GM12892 (cell line): Measurements from ENCODE around the gene RND3. TPM values are rescaled to one million over a fixed set of nuclear protein-coding genes. Genes with fewer than 3 reads are reported as not detected.

Experiments
- DNase-seq: peaks from one replicate; pipeline ENCODE4 v3.0.0; 2011; ENCODE audit not compliant: insufficient read length
- FAIRE-seq: peaks from 2 replicates; lab custom pipeline; 2011; peaks lifted over from hg19 to GRCh38; lab: Jason Lieb, UNC
- POLR2A ChIP-seq: IDR thresholded peaks from 2 replicates; pipeline ENCODE4 v1.6.1; 2011; ENCODE audit warnings: low read depth, low read length, control low read depth
- POLR2AphosphoS5 ChIP-seq: IDR thresholded peaks from 2 replicates; pipeline ENCODE4 v1.6.1; 2011; ENCODE audit warnings: low read depth, low read length, control low read depth
- TAF1 ChIP-seq: IDR thresholded peaks from 2 replicates; pipeline ENCODE4 v1.6.1; 2011; ENCODE audit warnings: low read depth, mild to moderate bottlenecking, control low read depth, low read length, borderline replicate concordance
- polyA plus RNA-seq: library from polyadenylated mRNA; unstranded; fragments of >200 nt; gene quantifications from one replicate; pipeline ENCODE4 v1.2.1, GENCODE V29; 2012; ENCODE audit warnings: missing spikeins, inconsistent platforms; ENCODE audit not compliant: missing spikeins

Gene RND3, protein sequence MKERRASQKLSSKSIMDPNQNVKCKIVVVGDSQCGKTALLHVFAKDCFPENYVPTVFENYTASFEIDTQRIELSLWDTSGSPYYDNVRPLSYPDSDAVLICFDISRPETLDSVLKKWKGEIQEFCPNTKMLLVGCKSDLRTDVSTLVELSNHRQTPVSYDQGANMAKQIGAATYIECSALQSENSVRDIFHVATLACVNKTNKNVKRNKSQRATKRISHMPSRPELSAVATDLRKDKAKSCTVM
- polyA plus RNA-seq: 0.38 TPM

DNA sequence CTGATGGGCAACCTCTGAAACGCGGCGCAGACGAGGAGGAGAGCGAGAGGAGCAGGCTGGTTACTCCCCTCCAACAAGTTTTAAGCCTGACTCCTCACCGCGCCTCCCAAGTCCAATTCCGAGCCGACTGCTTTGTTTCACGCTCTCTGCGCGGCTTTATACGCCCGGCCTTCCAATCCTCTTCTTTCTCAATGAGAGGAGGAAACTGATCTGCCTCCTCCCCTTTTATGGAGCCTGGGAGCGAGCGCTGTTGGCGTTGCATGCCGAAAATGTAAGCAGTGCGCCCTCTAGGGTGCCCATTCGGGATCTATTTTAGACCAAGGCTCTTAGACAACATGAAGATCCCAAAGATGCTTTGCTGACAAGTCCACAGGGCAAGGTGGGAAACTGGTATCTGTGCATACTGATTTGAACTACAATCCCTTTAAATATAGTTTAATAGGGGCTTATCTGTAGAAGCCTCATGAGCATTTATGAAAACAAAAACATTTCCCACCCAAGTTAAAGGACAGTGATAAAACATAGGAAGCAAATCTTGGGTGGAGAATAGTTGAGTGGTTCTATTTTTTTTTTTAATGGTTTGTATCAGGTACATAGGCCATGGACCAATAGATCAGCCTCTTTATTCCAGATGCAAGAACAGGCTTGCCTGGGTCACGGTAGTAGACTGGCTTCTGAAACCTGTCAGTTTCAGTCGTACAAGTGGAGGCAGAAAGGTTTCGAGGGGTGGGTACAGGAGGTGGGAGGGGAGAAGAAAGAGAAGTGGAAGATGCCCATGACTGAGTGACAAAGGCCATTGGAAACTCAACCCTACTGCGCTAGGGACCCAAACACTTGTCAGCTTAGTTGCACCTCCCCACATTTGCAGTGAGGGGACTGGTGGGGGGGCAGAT is at the start of gene RND3:
Gene RND3, minus strand, starts transcription at position 131 of the 893 bp plus-strand sequence. CDS start 250 bp downstream, outside the sequence.
- peak; percentile 5 for FAIRE-seq
- DNase-seq: peak; percentile 18
- TF ChIP-seq POLR2A (no peak), TAF1 (no peak), POLR2AphosphoS5 (no peak)

DNA sequence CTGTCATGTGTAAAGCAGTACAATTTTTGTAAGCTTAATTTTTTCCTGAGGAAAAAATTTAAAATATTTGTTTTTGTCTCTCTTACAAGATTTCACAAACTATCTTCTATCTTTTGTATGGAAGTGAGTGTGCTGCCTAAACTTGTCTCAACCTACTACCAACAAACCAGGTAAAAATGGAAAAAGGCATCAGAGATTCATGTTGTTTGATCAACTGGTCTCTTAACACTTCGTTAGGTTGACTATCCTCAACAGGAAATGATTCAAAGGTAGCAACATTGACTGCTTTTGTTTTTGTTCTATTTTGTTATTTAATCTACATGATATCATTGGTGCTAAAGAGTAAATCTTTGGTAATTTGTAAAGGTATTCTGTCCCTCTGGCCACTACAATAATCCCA is 47.7 kb upstream of the RND3 start:
- no peak for TF ChIP-seq POLR2A
- no peak for TF ChIP-seq POLR2AphosphoS5
- no peak for TF ChIP-seq TAF1
- no peak for FAIRE-seq
- no peak for DNase-seq

DNA sequence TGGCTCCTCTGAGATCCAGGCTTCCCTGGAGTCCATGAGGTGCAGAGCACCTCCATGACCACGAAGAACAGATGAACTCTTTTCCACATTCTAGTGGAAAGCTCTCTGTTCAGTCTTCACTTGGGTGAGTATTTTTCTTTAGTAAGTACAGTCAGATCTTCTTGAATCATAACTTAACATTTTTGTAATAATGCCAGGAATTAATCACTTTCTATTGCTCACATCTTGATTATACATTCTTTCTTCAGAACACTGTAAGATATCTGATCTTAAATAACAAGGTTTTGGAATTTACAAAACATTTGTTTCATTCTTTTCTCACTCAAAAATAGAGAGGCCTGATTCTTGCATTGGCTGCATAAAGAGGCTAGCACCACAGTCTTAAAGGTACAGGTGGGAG is 45.4 kb upstream of the RND3 start:
- TF ChIP-seq POLR2A (no peak), POLR2AphosphoS5 (no peak), TAF1 (no peak)
- no peak for DNase-seq
- FAIRE-seq: no peak

DNA sequence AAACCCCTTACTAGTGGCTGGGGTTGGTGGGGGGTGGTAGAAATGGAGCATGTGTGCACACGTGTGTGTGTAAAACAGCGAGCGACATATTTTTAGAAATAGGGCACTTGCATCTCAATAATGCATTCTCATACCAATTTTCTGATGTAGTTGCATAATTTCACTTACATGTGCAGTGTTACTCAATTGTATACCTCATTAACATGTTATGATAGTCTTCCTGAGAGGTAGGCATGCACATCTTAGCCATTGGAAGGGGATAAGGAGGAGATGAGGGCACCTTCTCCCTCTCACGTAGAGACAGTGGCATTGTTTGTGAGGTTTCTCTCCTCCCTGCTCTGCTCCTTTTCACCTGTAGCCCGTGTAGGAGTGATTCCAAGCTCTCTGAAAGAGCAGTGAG is 44.6 kb upstream of the RND3 start:
- TF ChIP-seq POLR2A: no peak
- TF ChIP-seq TAF1: no peak
- no peak for TF ChIP-seq POLR2AphosphoS5
- no peak for DNase-seq
- FAIRE-seq: peak; percentile 67

DNA sequence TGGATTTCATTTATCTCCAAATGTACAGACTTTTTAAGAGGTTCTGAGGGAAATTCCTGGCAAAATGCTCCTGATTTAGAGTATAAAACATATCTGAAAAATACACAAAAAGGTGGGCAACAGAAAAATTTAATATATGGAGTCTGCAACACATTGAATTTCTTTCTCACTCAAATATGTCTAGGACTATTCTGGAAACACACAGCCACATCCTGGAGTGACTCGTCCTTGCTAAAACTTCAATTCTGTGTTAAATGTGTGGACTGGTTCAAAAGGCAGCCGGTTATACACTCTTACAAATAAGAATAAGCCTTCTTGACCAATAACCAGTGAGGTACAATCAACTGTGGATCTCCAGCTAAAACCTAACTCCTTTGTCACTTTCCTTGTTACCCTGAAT is 44.1 kb upstream of the RND3 start:
- FAIRE-seq (no peak), DNase-seq (no peak)
- no peak for TF ChIP-seq POLR2AphosphoS5
- no peak for TF ChIP-seq POLR2A
- no peak for TF ChIP-seq TAF1

DNA sequence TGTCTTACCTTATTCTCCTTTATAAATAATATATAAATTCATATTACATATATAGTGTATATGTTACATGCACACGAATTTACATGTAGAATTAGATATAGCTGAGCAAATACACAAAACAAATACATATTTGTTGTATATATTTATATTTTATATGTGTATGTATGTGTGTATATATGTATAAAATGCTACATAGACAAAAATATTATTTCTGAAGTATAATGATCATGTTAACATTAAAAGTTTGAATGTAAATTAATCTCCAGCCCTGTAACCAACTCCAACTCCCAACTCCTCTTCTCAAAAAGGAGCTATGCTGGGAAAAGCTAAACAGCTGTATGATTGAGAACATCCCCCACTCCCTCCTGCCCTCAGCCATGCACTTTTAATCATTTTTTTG is 42.7 kb upstream of the RND3 start:
- no peak for FAIRE-seq
- no peak for TF ChIP-seq POLR2A
- no peak for TF ChIP-seq POLR2AphosphoS5
- TF ChIP-seq TAF1: no peak
- no peak for DNase-seq

DNA sequence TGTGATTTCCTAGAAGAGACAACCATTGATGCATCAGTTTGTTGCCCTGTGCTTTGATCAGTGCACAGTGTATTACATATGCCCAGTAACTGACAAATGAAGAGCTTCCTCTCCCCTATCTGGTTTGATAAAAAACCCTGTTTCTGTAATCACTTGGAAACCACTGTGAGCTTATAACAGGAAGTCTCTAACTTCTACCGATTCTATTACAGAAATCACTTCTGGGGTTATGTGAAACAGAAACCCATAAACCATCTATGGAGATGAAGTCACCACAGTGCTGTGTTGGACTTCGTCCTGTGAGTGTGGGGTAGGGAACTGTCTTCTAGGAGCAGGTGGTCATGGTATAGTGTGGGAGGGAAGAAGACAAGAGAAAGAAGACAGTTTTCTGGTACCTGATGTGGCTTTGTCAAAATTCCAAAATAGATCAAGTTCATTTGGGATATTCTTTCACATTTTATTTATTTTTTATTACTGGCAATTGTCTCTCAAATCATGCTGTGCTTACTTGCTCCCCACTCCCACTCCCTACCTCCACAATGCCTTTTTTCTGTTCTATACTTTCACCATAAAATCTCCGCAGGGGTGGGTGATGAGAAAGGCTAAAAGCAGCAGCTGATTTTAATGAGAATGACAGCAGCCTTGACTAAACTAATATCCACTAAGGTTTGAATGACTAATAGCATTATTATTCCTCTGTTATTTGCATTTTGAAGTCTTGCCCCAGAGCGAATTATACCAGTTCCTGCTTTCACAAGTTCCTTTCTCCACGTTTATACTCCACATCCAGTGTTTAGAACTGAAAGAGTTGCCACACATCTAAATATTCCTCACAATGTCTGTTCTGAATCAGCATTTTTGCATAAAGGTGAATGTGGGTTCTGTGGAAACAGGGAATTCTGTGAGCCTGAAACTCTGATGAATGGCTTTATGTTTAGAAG is 41.7 kb upstream of the RND3 start:
- FAIRE-seq: peak; percentile 48
- no peak for TF ChIP-seq POLR2AphosphoS5
- no peak for DNase-seq

DNA sequence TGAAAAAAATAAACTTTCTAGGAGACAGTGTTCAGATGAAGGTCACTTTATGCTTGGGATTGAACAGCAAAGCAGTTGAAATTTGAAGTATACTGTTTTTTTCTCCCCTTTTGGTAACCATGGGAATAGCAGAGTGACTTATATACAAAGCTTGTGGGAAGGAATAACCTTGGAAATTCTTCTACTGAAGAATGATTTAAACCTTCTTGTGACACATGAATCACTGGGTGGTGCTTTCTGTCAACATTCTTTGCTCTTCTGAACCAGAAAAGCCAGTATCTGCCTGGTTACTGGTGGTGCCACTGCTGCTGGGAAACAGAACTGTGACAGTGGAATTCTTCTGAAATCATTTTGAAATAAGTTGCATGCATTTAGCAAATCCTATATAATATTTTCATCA is 39.4 kb upstream of the RND3 start:
- no peak for FAIRE-seq
- TF ChIP-seq POLR2AphosphoS5: no peak
- no peak for TF ChIP-seq POLR2A
- TF ChIP-seq TAF1: no peak
- no peak for DNase-seq

DNA sequence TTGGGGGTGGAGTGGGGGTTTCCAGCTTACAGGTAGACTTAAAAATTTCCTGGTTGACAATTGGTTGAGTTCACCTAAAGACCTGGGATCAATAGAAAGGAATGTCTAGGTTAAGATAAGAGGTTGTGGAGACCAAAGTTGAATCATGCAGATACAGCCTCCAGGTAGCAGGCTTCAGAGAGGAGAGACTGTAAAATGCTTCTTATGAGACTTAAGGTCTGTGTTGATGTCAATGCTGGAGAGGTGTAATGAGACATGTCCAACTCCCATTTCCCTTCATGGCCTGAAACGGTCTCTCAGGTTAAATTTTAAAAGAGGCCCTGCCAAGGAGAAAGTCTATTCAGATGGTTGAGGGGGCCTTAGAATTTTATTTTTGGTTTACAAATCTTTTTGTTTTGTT is 38.5 kb upstream of the RND3 start:
- FAIRE-seq: no peak
- TF ChIP-seq POLR2AphosphoS5: no peak
- no peak for DNase-seq

DNA sequence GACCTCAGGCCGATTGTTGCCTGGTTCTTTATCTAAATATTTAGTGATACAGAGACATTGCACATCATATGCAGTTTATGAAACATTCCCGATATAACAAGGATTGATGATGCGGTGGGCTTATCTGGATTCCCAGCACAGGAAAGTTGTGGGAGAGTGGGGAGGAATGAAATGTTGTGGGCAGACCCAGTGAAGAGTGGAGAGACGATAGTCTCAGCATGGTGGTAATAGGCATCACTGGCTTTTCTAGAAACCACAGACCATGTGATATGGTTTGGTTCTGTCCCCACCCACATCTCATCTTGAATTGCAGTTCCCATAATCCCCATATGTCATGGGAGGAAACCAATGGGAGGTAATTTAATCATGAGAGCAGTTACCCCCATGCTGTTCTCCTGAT is 34.8 kb upstream of the RND3 start:
- FAIRE-seq (no peak), DNase-seq (no peak)
- no peak for TF ChIP-seq TAF1
- no peak for TF ChIP-seq POLR2A
- no peak for TF ChIP-seq POLR2AphosphoS5

DNA sequence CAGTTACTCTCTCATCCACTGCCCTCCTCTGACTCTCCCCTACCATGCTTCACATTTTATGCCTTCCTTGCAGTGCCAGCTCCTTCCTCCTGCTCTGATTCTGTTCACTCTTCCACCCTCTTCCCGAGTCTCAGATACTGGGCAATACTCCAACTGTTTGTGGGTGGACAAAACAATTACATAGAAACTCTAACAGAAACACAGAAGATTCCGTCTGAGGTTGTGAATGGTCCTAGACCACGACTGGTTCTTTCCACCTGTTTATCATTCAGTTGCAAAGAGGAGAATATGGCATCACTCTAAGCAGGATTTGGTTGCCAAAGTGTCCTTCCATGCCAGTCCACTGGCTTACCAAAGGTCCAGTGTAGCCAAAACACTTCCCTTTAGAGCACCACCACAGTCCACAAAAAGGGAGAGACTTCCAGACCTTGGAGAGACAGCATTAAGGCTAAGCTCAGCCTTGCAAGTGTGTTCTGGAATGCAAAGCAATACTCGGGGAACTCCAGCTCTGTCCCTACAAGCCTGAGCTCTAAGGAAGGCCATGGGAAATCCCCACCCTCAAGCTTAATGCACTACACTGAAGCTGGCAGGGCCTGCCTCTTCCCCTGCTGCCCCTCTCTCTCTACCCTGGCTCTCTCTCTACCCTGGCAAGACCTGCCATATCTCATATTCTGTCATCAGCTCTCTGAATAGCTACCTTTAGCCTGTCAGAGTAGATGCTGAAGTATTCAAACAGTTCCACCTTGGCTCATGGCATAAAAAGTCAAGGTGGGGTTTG is 33.6 kb upstream of the RND3 start:
- DNase-seq (no peak), FAIRE-seq (no peak)

More for the DNA sequence above, 33.6 kb upstream of the RND3 start:
- TF ChIP-seq TAF1: no peak
- TF ChIP-seq POLR2A: no peak
- TF ChIP-seq POLR2AphosphoS5: no peak
